ENCODE data around the gene FAM114A2. TPM values are rescaled to one million over a fixed set of nuclear protein-coding genes. Genes with fewer than 3 reads are reported as not detected.

Gene FAM114A2
- polyA plus RNA-seq, 1 donor from 2014 or later, result 24.8 TPM

- Histone ChIP-seq H3K36me3 (ENCODE audit: insufficient read depth, low read length) (peaks cover 8% of the 10 kb centered on the region), H4K20me1 (ENCODE audit: insufficient read depth) (no peaks in the 10 kb centered on the region), H3K9me2 (ENCODE audit: insufficient read depth, low read length) (no peaks in the 10 kb centered on the region), H3K4me2 (ENCODE audit: low read length) (no peak overlapping the region), H3K9ac (ENCODE audit: low read length) (no peak overlapping the region), H2AFZ (ENCODE audit: low read depth, low read length) (no peak overlapping the region), H3K27me3 (ENCODE audit: insufficient read depth, low read depth, low read length) (no peaks in the 10 kb centered on the region), H3K9me3 (ENCODE audit: low read length) (no peaks in the 10 kb centered on the region), H3K27ac (ENCODE audit: low read length) (no peak overlapping the region), H3K79me2 (replicated peaks; ENCODE audit: insufficient read depth, low read length) (no peaks in the 10 kb centered on the region), H3K4me3 (ENCODE audit: low read length) (no peak overlapping the region), H3F3A (ENCODE audit: insufficient read depth, low read length, poor library complexity, severe bottlenecking) (no peaks in the 10 kb centered on the region)
- TF ChIP-seq POLR2AphosphoS5 (IDR thresholded peaks at IDR 0.05) (no peak), TAF1 (IDR thresholded peaks at IDR 0.05; ENCODE audit: low read depth) (no peak), EP300 (conservative IDR thresholded peaks at IDR 0.05; ENCODE audit: poor library complexity, severe bottlenecking) (no peak), SMC3 (conservative IDR thresholded peaks at IDR 0.05; ENCODE audit: poor library complexity) (no peak)
- TF ChIP-seq, protein P1, sequence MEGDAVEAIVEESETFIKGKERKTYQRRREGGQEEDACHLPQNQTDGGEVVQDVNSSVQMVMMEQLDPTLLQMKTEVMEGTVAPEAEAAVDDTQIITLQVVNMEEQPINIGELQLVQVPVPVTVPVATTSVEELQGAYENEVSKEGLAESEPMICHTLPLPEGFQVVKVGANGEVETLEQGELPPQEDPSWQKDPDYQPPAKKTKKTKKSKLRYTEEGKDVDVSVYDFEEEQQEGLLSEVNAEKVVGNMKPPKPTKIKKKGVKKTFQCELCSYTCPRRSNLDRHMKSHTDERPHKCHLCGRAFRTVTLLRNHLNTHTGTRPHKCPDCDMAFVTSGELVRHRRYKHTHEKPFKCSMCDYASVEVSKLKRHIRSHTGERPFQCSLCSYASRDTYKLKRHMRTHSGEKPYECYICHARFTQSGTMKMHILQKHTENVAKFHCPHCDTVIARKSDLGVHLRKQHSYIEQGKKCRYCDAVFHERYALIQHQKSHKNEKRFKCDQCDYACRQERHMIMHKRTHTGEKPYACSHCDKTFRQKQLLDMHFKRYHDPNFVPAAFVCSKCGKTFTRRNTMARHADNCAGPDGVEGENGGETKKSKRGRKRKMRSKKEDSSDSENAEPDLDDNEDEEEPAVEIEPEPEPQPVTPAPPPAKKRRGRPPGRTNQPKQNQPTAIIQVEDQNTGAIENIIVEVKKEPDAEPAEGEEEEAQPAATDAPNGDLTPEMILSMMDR (IDR thresholded peaks at IDR 0.05; ENCODE audit: poor library complexity, severe bottlenecking), result no peak
Observed at GRCh38 chr5:154005648-154006047, 33.1 kb downstream of the FAM114A2 start.

DNA sequence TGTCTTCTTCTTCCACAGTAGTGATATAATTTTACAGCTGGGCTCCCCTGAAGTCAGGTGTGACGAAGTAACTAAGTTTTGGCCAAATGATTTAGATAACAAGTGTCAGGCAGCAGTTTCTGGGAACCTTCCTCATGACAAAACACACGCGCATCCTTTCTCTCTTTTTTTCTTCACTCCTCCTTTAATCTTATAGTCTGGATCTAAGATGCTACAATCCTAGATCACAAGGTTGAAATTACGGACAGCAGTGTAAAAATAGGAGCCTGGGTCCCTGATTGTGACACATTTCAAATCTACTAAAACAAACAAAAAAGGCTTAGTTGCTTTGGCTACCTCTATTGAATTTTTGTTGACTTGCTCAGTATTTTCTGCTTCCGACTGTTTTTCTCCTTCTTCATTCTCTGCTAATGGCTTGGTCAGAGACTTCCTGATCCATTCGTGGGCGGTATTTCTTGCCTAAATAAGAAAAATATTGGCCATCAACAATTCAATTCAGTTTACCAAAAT, 36.1 kb downstream of the FAM114A2 start:
- Histone ChIP-seq H2AFZ (ENCODE audit: low read depth, low read length) (no peak overlapping the region), H3K36me3 (ENCODE audit: insufficient read depth, low read length) (peaks cover 8% of the 10 kb centered on the region), H3K79me2 (replicated peaks; ENCODE audit: insufficient read depth, low read length) (no peaks in the 10 kb centered on the region), H3K4me2 (ENCODE audit: low read length) (no peak overlapping the region), H3K9ac (ENCODE audit: low read length) (no peak overlapping the region), H3K27me3 (ENCODE audit: insufficient read depth, low read depth, low read length) (no peaks in the 10 kb centered on the region), H3K9me2 (ENCODE audit: insufficient read depth, low read length) (no peaks in the 10 kb centered on the region), H4K20me1 (ENCODE audit: insufficient read depth) (no peaks in the 10 kb centered on the region), H3F3A (ENCODE audit: insufficient read depth, low read length, poor library complexity, severe bottlenecking) (no peaks in the 10 kb centered on the region), H3K9me3 (ENCODE audit: low read length) (no peaks in the 10 kb centered on the region), H3K4me3 (ENCODE audit: low read length) (no peak overlapping the region), H3K27ac (ENCODE audit: low read length) (no peak overlapping the region)
- TF ChIP-seq POLR2AphosphoS5 (IDR thresholded peaks at IDR 0.05), result no peak
- TF ChIP-seq, protein P1 (IDR thresholded peaks at IDR 0.05; ENCODE audit: poor library complexity, severe bottlenecking), result no peak
- TF ChIP-seq EP300 (conservative IDR thresholded peaks at IDR 0.05; ENCODE audit: poor library complexity, severe bottlenecking), result no peak
- TF ChIP-seq TAF1 (IDR thresholded peaks at IDR 0.05; ENCODE audit: low read depth), result no peak
- no peak for TF ChIP-seq REST (IDR thresholded peaks at IDR 0.05; ENCODE audit: borderline replicate concordance)
- TF ChIP-seq MXI1 (conservative IDR thresholded peaks at IDR 0.05; ENCODE audit: poor library complexity, severe bottlenecking), result no peak
- TF ChIP-seq RAD21 (conservative IDR thresholded peaks at IDR 0.05), result no peak
